HepG2 (cell line): ENCODE data around the gene NISCH. TPM values are rescaled to one million over a fixed set of nuclear protein-coding genes. Genes with fewer than 3 reads are reported as not detected.

Experiments
- EHMT2 ChIP-seq: fragments of 200-600 bp; sonication (generic); IDR thresholded peaks from 2 replicates; pipeline ENCODE4 v1.7.0; 2017; ENCODE audit warnings: antibody characterized with exemption, low read depth, low read length, borderline replicate concordance
- NRL ChIP-seq: sonication (generic); formaldehyde crosslinking; IDR thresholded peaks from 2 replicates; pipeline ENCODE4 v1.5.0; 2020; ENCODE audit warnings: missing genetic modification reagents, mild to moderate bottlenecking, moderate library complexity, borderline replicate concordance
- PATZ1 ChIP-seq: sonication (generic); formaldehyde crosslinking; IDR thresholded peaks from 2 replicates; pipeline ENCODE4 v1.4.0; 2020; ENCODE audit warnings: missing genetic modification reagents
- ZBTB10 ChIP-seq: sonication (generic); formaldehyde crosslinking; IDR thresholded peaks from 2 replicates; pipeline ENCODE4 v1.4.0; 2020; ENCODE audit warnings: missing genetic modification reagents, borderline replicate concordance
- ZNF512 ChIP-seq: sonication (generic); formaldehyde crosslinking; IDR thresholded peaks from 2 replicates; pipeline ENCODE4 v1.4.0; 2020; ENCODE audit warnings: mild to moderate bottlenecking, missing genetic modification reagents
- polyA plus RNA-seq, 8 experiments: library from polyadenylated mRNA; depleted of rRNA in 3 of 8; stranded (reverse) in 7 of 8; unstranded in 1 of 8; fragments of >200 nt; fragmentation: Illumina TruSeq in 4 of 8; extraction: Trizol in 4 of 8; gene quantifications; 2 replicates each; pipeline versions ENCODE4 v1.2.1 to v1.2.3, GENCODE V29; 2011 to 2016; ENCODE audit warnings: low read depth in 4 of 8, missing spikeins in 1 of 8, mixed read lengths in 1 of 8; ENCODE audit not compliant: insufficient read depth in 1 of 8
- total RNA-seq, 5 experiments: library from RNA; depleted of rRNA; stranded (reverse); fragments of >200 nt; fragmentation: Illumina TruSeq; extraction: Trizol; gene quantifications; 2 replicates each; pipeline ENCODE4 v1.2.3, GENCODE V29; 2016; ENCODE audit warnings: low read depth in 1 of 5

NISCH gene
- total and polyA plus RNA-seq, 2 of the 13 experiments (the other 11 are each of a cell fraction or from before 2014, with no cell fraction given), result 27.0 to 47.6 TPM

- no peak for TF ChIP-seq ZNF512
- peak; percentile 68 for TF ChIP-seq PATZ1 (CRISPR knock-in tag)
- TF ChIP-seq NRL, result 0 out of 2 replicates have a peak, but pooled peaks have one; percentile 68
- 0 out of 2 replicates have a peak, but pooled peaks have one; percentile 29 for TF ChIP-seq ZBTB10 (CRISPR knock-in tag)
- TF ChIP-seq EHMT2, result no peak
- TF ChIP-seq, all 625 proteins: peak for 17
These were observed 880 bp downstream of the NISCH start (continued) for GRCh38 chr3:52456169-52456799.
